HG03064 (cell line): ENCODE measurements around the gene SLIT1.
"Not testable (repeated sequence)": the region's sequence is repeated elsewhere in the genome, so short reads cannot be mapped to it uniquely, and the experiment has no call there.

Experiments
- ATAC-seq: cut with Tn5 transposase; IDR thresholded peaks from one replicate; pipeline ENCODE4 v1.9.1; 2021; ENCODE audit warnings: low read depth; ENCODE audit not compliant: unreplicated experiment

Gene SLIT1

GRCh38 chr10:97090035-97090434, 95.7 kb downstream of the SLIT1 start:
- ATAC-seq = no peak

GRCh38 chr10:97089209-97089870, 96.4 kb downstream of the SLIT1 start:
- no peak for ATAC-seq

GRCh38 chr10:97087296-97087695, 98.5 kb downstream of the SLIT1 start:
- no peak for ATAC-seq

GRCh38 chr10:97086530-97086929, 99.2 kb downstream of the SLIT1 start:
- no peak for ATAC-seq

- no peak for ATAC-seq
Observed at GRCh38 chr10:97083228-97083829, 102.4 kb downstream of the SLIT1 start.

GRCh38 chr10:97082575-97082974, 103.2 kb downstream of the SLIT1 start:
- ATAC-seq = not testable (repeated sequence)

GRCh38 chr10:97081621-97082235, 104.0 kb downstream of the SLIT1 start:
- no peak for ATAC-seq

- no peak for ATAC-seq
Observed at GRCh38 chr10:97080051-97080776, 105.5 kb downstream of the SLIT1 start.

GRCh38 chr10:97079448-97079847, 106.3 kb downstream of the SLIT1 start:
- ATAC-seq = no peak

- no peak for ATAC-seq
Observed at GRCh38 chr10:97078938-97079445, 106.8 kb downstream of the SLIT1 start.

GRCh38 chr10:97078261-97078937, 107.4 kb downstream of the SLIT1 start:
- no peak for ATAC-seq

- ATAC-seq = no peak
Observed at GRCh38 chr10:97076781-97077180, 109.0 kb downstream of the SLIT1 start.

- ATAC-seq = no peak
Observed at GRCh38 chr10:97075961-97076525, 109.7 kb downstream of the SLIT1 start.

GRCh38 chr10:97075421-97075820, 110.3 kb downstream of the SLIT1 start:
- ATAC-seq = no peak

- no peak for ATAC-seq
Observed at GRCh38 chr10:97074256-97075145, 111.3 kb downstream of the SLIT1 start.

- no peak for ATAC-seq
Observed at GRCh38 chr10:97072851-97073665, 112.7 kb downstream of the SLIT1 start.

GRCh38 chr10:97071496-97071895, 114.3 kb downstream of the SLIT1 start:
- no peak for ATAC-seq

- no peak for ATAC-seq
Observed at GRCh38 chr10:97069576-97070362, 116.0 kb downstream of the SLIT1 start.
